Measurements from ENCODE around the gene NKX2-3. TPM values are rescaled to one million over a fixed set of nuclear protein-coding genes. Genes with fewer than 3 reads are reported as not detected.

The NKX2-3 gene
- total and polyA plus RNA-seq, 2 of the 8 experiments (the other 6 are each of a cell fraction or from before 2014, with no cell fraction given): not detected

DNA sequence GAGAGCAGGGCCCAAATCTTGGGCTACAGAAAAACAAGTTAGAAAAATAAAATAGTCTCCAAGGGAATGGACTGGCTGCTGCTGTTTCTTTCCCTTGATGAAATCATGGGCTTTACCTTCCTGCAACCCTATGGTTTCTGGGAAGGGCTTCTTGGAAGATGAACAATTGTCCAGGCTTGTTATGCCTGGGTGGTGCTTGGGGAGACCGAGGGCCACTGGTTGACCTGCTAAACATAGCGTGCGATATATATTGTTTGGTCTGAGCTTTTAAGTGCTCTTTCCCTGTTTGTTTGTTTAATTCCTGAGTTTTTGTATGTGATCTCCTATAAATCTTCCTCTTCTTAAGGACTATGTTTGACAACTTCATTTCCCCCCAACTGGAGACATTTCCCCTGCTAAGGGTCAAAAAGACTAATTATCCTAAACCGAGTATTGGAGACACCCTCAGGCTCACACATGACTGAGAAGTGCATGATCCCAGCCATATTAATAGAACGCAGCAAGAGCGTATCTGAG is 49.6 kb downstream of the NKX2-3 start (continued):
- TF ChIP-seq CHD7 (IDR thresholded peaks at IDR 0.05; ENCODE audit: insufficient replicate concordance, low read length) (no peak), EZH2 (IDR thresholded peaks at IDR 0.05; ENCODE audit: low read depth, low read length, severe bottlenecking) (no peak), BCL11A (IDR thresholded peaks at IDR 0.05; ENCODE audit: low read depth in 2 of 2, low read length in 2 of 2) (no peak), SP1 (IDR thresholded peaks at IDR 0.05; ENCODE audit: low read depth, low read length) (no peak), SIX5 (IDR thresholded peaks at IDR 0.05; ENCODE audit: low read depth, low read length) (no peak), CHD1 (IDR thresholded peaks at IDR 0.05; ENCODE audit: low read depth, low read length) (no peak), CTBP2 (IDR thresholded peaks at IDR 0.05; ENCODE audit: borderline replicate concordance, insufficient read depth, insufficient read length, low read length) (no peak), SP2 (IDR thresholded peaks at IDR 0.05; ENCODE audit: low read length) (no peak), CEBPB (IDR thresholded peaks at IDR 0.05; ENCODE audit: low read depth, low read length) (no peak)
